GM19043 (cell line): ENCODE measurements around the gene DCTN3.

Experiments
- ATAC-seq: cut with Tn5 transposase; IDR thresholded peaks from one replicate; pipeline ENCODE4 v1.9.1; 2021; ENCODE audit warnings: low read depth; ENCODE audit not compliant: unreplicated experiment

Gene DCTN3

DNA sequence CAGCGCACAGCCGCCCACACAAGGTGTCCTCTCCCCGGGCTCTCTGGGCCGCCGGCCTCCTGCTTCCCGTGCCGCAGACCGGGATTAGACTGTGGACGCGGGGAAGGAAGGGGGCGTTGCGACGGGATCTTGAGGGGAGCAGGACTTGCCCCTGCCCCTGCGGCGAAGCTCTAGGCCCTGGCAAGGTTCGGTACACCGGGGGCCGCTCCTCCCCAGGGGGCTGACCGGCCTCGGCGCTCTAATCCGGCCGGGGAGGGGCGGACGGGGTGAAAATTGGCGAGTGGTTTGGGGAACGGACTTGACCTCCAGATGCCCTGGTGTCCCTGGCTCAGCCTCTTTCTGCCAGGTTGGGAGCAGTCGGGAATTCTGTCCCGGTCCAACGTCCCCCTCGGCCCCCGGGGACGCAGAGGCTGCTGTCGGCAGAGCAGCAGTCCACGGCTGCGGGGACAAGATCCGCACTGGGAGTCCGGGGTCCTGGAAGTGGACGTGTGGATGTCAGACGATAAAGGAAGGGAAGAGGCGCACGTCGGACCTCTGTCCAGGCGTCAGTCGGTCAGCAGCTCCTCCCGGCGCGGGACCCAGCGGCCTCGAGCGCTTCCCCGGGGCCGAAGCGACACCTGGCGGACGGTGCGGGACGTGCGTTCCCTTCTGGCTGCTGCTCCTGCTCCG lies 28.9 kb downstream of the DCTN3 start:
- ATAC-seq: no peak

DNA sequence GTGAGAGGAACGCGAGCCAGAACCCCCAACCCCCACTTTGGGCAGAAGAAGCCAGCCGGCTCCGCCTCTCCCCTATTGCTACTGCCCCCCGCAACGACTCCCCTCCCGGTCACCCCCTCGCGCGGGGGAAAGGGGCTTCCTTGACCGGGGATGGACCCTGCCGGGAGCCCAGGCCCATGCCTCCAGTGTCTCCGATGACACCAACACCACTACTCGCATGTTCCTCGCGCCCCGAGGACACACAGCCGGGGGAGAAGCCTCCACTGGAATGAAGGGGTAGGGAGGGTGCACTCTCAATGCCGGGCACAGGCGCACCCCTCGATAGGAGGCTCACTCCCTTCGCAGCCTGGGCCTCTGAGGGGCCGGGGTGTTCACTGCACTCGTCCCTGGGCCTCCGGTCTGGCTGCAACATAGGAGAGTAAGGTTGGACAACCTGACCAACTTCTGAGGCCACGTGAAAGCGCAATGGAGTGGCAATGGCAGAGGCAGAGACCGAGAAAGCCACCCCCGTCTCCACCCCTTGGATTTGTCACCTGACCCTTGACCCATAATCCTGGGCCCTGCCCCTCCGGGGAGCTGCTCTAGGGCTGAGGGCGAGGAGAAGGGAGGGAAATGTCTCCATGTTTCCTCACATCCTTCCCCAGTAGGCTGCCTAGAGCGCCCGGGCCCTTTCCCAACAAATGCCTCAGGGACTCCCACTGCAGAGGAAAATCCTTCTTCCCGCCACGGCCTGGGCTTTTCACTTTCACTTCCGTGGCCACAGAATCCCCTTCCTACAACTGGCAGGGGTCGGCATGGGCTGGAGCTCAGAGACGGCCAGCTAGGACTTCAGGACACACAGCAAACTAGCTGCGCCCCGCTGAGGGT lies 29.7 kb downstream of the DCTN3 start:
- ATAC-seq: no peak

DNA sequence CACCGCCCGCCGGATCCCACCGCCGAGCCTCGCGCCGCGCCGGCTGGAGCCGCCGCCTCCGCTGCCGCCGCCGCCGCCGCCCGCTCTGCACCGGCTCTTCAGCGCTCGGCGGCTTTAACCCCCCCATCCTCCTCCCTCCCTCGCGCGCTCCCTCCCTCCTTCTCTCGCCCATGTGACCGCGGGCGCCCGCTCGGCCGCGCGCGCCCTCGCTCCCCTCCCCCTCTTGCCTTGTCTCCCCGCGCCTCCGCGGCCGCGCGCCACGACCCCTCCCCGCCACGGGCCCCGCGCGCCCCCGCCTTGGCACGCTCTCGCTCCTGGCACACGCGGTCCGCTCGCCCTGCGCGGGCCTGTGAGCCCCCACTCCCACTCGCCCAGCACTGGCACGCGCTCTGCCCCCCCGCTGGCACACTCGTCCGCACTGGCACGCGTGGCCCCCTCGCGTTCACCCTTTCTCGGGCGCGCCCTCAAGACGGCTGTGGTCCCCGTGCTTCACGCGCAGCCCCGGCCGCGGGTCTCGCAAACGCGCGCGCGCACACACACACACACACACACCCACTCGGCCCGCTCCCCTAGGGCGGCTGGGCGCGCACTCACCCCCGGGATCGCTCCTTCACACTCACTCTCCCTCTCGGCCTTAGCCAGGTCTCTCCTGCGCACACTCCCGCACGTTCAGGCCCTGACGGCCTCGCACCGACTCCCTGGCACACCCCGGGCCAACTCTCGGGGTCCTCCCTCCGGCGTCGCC lies 30.5 kb downstream of the DCTN3 start, which contains the start of gene CNTFR:
CNTFR (minus strand) TSS at position 89 of the 745 bp plus-strand sequence. CDS start 20,743 bp downstream, outside the sequence.
- ATAC-seq: no peak

DNA sequence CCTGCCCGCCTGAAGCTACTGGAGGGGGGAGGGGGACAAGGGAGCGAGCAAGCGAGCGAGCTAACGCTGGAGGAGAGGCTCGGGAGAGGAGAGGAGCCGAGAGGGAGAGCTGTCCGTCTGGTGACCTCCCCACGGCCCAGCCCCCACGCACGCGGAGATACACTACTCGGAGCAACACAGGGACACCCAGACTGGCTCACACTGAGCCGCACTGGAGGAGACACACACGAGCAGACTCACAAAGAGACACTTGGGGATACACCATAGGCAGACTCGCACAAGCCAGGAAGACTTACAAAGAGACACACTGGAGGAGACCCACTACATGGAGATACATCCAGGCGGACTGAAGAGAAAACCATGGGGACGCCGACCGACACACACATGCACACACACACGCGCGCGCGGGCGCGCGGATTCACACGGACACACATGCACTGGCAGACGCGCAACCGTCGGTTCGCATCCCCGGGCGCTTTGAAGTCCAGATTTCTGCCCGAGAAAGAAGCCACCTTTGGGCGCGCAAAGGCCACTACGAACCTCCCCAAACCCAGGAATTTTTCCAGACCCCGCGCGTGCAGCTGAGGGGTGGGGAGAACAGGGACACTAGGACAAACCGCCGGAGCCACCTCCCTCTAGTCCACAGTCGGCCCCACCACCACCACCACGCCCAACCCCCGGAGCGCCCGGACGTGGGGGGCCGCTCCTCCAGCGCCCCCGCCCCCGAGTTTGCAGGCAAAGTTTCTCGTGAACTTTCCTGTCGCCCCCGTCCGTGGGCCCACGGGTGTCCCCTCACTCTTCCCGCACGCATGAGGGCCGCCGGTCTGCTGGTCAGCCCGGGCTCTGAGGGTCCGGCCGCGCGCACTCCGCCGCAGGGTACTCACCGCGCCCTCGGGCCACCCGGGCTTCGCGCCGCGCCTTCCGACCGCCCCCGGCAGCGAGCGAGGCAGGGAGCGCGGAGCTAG lies 31.3 kb downstream of the DCTN3 start:
- no peak for ATAC-seq

DNA sequence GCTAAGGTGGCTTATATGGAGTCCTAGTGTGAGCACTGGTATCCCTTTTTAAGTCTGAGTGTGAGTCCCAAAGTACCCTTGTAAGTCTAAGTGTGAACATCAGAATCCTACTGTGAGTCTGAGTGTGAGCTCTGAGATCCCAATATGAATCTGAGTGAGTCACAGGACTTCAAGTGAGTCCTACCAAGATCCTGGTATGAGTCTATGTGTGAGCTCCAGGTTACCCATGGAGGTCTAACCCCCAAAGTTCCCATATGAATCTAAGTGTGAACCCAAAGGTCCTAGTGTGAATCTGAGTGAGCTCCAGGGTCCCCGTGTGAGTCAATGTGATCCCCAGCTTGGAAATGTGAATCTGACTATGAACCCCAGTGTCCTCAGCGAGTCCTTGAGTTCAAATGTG lies 33.0 kb downstream of the DCTN3 start:
- no peak for ATAC-seq

DNA sequence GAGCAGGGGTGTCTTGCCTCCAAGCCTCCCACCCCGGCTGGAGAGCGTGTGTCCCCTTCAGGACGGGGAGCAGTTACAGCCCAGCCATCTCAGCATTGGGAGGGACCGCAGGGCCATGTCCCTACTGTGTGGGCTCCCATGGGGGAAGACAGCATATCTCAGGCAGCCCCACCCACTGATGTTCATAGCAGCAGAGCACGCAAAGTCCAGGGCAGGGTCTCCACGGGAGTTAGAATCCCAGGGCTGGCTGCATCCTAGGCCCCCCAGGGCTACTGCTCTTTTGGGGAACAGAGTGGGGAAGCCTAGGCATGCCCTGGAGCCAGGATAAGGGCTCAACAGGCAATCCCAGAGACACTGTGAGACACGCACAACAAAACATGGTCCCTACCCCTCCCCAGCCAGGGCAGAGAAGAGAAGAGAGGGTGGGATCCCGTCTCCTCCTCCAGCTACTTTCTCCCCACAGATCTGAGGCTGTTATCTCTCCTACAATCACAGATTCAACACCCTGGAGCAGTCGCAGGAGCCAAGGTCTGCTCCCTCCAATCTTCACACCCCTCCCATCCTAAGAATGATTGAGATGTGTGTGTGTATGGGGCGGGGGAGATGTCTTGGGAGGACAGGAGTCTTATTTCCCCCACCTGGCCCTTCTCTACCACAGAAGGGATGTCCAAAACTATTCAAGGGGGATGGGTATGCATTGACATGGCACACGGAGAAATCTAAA lies 34.2 kb downstream of the DCTN3 start:
- ATAC-seq: no peak

DNA sequence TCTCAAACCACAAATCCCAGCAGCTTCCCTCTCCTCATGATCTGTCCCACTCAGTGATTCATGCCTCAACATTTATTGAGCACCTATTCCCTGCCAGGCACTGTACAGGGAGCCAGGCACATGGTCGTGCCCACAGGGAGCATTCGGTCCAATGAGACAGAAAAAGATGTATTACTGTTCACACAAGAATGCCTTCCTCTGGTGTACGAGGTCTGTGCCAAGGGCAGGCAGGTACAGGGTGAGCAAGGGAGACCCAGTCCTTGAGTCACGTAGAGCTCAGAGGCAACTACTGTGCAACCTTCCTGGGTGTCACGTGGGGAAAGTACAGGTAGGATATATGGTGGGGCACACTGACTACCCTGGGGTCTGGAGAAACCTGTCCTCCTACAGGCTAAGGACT lies 35.3 kb downstream of the DCTN3 start:
- ATAC-seq: no peak

DNA sequence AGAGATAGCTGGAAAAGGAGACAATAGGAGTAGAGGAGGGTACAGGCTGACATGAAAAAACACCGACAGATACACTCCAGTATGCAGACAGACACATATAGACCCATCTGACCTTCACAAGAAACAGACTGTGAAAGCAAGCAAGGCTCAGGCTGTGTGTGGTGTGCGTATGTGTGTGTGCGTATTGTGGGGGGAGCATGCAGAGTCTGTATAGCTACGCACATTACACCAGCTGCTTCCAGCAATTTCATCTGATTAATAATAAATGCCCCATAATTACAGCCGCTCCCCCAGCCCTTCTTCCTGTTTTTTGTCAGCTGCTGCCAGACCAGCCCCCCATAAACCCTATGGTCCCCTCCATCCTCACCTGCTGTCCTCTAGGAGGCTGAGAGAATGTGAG lies 37.5 kb downstream of the DCTN3 start:
- no peak for ATAC-seq

DNA sequence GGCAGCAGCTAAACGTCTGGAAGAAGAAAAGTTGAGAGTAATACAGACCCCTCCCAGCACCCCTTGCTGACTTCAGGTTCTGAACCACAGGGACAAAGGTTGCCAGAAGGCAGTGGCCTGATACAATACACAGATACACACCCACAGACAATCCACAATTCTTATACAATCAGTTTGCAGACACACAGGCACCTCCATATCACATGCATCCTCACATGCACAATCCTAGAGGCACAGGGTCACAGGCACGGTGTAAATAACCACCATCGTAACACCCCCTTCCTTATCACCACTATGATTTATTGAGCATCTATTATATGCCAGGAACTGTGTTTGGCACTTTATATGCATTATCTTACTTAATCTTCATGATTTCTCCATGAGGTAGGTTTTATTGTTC lies 39.0 kb downstream of the DCTN3 start:
- no peak for ATAC-seq

DNA sequence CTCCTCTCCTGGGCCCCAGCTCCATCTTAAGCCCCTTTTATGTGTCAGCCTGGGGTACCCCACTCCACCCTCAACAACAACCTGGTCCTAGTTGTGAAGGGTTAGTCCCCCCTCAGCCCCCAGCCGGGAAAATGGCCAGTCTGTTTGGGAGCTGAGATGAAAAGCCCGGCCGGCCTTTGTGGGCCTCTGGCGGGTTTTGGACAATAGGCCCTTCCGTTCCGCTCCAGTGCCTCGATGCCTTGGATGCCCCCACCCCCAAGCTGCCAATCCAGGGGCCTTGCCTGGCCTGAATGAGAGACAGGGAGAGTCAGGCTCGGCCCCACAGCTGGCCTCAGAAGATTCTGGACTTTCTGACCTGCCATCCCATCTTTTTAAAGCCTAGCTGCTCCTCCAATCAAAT lies 39.9 kb downstream of the DCTN3 start:
- no peak for ATAC-seq

DNA sequence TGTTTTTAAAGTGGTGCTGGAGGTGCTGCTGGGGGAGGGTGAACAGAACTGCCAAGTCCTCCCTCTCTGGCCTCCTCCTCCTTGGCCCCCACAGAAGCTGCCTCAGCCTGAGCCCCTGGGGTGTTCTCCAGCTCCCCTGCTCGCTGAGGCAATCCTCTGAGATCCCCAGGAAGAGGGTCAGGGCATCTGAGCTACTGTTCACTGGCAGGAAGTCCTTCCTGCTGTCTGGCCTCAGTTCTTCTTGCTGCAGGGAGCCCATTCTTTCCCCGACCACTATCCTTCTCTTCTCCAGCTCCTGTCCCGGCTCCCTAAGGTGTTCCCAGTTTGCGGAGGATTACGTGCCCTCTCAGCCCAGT lies 40.5 kb downstream of the DCTN3 start:
- no peak for ATAC-seq

DNA sequence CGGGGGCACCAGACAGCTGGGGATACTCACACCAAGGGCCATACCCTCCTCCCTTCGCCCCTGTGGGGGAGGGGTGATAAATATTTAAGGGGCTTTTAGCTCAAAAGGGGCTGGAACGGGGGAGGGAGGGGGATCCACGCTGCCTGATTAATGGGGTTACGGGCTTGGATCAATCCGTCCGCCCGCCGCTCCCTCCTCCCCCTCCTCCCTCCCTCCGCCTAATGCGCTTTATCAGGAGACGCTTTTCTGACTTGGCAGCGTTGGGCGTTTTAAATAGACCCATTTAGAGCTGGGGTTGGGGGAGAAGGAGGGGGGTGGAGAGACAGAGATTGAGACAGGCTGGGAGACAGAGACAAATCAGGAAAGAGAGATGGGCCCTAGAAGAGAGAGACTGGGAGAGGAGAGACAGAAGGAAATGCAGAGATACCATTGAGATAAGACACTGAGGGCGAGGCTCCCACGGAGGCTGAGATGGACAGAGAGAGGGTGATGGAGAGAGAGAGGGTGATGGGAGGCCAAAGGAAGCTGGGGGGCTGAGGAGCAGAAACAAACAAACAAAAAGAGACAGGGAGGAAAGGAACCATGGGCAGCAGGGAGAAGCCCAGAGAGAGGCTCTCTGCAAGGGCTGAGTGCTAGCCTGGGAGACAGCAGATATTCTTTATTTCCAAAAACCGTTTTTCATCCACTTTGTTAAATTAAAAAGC lies 41.0 kb downstream of the DCTN3 start:
- ATAC-seq: no peak

DNA sequence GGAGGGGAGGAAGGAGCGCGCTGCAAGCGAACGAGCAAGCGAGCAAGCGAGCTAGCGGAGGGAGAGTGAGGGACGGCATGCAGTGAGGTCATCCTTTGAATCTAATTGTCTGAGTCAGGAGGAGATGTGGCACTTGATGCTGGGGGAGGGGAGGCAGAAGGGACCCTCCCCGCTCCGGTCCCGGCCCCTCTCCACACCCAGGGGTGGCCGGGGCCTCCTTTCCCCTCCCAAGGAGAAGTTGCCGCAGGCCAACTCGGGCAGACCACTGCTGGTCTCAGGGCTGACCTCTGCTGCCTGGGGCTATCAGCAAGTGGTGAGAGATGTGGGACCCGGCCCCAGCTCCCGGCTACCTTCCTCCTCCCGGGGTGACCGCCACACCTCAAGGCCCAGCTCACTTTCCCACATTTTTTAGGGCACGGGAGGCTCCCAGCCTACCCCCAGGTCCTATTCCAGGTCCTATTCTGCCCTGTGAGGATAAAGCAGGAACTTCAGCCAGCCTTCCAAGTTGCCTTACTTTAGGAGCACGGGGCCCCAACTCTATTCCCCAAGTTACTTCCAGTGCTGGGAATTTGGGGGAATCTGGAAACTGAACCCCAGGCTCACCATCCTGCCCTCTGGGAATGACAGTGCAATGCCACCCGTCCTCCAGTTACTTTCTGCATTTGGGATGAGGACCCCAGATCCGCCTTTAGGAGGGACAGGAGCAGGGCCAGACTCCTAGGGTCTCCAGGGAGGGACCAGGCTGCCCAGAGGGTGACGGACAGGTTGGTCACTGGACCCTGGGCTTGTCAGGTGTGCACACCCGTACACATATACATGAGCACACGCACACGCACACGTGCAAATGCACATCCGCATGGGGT lies 41.8 kb downstream of the DCTN3 start:
- no peak for ATAC-seq

DNA sequence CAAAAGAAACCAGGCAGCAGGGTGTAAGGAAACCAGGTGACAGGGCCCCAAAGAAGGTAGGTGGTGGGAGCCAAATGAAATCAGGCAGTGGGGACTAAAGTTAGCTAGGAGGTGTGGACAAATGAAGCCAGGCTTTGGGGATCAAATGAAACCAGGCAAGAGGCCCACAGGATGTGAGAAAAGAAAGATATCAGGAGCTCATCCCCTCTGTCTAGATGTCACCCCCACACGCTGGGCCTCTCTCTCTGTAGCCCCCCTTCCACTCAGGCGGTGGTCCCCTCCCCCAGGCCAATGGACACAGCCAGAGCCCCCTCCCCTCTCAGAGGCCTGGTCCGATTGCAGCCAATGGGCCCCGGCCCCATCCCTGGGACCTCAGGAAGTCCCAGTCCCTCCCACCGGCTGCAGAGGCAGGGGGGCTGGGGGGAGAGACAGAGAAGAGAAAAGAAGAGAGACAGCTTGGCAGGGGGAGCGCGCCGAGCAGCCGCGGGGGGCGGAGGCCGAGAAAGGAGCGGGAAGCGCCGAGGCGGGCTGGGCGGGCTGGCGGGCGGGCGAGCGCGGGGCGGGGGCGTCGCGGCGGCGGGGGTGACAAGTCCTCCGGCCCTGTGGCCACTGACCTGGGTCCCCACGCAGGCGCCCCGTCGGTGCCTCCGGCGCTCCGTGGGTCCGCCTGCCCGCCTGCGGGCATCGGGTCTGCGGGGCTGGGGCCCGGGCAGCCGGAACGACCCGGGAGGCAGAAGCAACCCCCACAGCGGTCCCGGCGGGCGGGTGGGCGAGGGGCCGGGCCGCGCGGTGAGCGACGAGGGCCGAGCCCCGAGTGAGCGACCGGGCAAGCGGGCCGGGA lies 42.7 kb downstream of the DCTN3 start:
- no peak for ATAC-seq

DNA sequence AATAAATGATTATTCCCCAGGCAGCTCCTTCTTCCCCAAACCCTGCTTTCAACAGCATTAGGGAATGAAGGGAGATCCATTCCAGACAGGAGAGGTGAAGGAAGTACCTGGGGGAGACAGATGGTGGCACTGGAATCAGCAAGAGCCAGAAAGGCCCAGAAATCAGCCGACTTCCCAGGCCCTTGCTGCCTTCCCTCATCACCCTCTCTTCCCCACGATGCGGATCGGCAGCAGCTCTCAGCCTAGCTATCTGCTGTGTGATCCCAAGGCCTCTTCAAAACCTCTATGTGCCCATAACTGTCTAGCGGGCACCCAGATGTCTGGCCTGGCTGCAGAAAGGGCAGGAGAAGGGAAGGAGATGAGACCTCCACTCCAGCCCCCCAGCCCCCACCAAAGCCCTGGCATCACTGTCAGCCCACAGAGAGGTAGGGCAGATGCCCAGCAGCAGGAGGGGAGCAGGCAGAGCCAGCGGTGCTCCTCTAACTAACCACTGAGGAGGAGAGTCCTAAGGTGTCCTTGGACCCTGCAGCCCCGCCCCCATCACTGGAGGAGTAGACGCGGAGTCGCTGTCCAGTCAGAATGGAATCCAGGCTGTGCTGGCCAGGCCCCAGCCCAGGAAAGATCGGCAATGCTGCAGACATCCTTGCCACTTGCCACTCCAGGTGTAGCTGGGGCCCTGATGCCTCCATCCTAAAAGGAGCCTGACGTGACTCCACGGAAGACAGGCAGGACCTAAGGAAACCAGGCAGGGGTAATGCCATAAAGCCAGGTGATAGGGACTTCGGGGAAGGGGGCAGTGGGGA lies 43.5 kb downstream of the DCTN3 start:
- no peak for ATAC-seq

DNA sequence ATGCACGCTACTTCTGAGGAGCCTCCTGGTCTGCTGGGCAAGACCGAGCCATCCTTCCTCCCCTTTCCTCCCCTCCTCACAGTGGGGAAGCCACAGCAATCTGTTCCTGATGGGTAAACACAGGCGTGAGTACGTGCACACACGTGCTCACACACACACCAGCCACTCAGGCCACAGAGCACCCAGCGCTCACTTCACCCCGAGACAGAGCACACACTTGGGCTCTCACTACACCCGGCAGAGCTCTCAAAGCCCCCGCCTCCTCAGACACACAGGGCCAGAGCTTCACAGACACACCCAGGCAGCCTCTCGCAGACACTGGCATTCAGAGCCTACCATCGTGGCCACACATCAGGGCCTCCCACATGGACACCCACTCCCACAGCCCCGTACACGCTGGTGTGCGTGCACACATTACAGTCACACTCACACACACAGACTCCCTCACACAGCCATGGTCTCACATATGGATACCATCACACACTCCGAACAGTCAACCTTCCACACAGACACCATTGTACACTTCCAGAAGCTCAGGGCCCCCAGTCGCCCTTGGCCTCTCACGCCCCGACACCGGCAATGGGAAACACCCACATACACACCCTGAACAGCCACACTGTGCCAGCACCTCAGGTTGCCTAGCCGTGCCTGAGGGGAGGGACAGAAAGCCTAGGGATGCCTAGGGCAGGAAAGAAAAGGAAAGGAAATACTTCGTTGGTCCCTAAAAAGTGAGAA lies 44.3 kb downstream of the DCTN3 start:
- no peak for ATAC-seq
